HG02642 (cell line): ENCODE data around the gene CENPU.
A peak's percentile ranks its signal among the peaks of the same experiment; 100 is the strongest.
"Not testable (repeated sequence)": the region's sequence is repeated elsewhere in the genome, so short reads cannot be mapped to it uniquely, and the experiment has no call there.

Experiments used
- ATAC-seq: cut with Tn5 transposase; IDR thresholded peaks from one replicate; pipeline ENCODE4 v1.9.1; 2021; ENCODE audit warnings: mild to moderate bottlenecking; ENCODE audit not compliant: unreplicated experiment, poor library complexity

The CENPU gene

GRCh38 chr4:184671101-184671500, 62.8 kb downstream of the CENPU start:
- no peak for ATAC-seq

- ATAC-seq: no peak
Observed at GRCh38 chr4:184669251-184669650, 64.6 kb downstream of the CENPU start.

GRCh38 chr4:184668511-184669114, 65.3 kb downstream of the CENPU start:
- ATAC-seq: no peak

- no peak for ATAC-seq
Observed at GRCh38 chr4:184668096-184668495, 65.8 kb downstream of the CENPU start.

GRCh38 chr4:184666670-184667069, 67.2 kb downstream of the CENPU start:
- no peak for ATAC-seq

- peak; percentile 46 for ATAC-seq
Observed at GRCh38 chr4:184664445-184665210, 69.3 kb downstream of the CENPU start.

- no peak for ATAC-seq
Observed at GRCh38 chr4:184662236-184662635, 71.7 kb downstream of the CENPU start.

- no peak for ATAC-seq
Observed at GRCh38 chr4:184660978-184661377, 72.9 kb downstream of the CENPU start.

- not testable (repeated sequence) for ATAC-seq
Observed at GRCh38 chr4:184657820-184658219, 76.1 kb downstream of the CENPU start.

GRCh38 chr4:184657144-184657543, 76.8 kb downstream of the CENPU start:
- ATAC-seq: no peak

- ATAC-seq: no peak
Observed at GRCh38 chr4:184655889-184656869, 77.7 kb downstream of the CENPU start.

- no peak for ATAC-seq
Observed at GRCh38 chr4:184653650-184654049, 80.2 kb downstream of the CENPU start.

- not testable (repeated sequence) for ATAC-seq
Observed at GRCh38 chr4:184652681-184653080, 81.2 kb downstream of the CENPU start.

- no peak for ATAC-seq
Observed at GRCh38 chr4:184651899-184652298, 82.0 kb downstream of the CENPU start.

GRCh38 chr4:184649971-184650855, 83.7 kb downstream of the CENPU start:
- ATAC-seq: peak; percentile 18

GRCh38 chr4:184649026-184649970, 84.6 kb downstream of the CENPU start, which contains the start of the genes CASP3 and PRIMPOL:
Gene CASP3, minus strand, starts transcription at chr4:184649447. Its CDS starts 10,994 bp downstream, at chr4:184638453.
Gene PRIMPOL, plus strand, starts transcription at chr4:184649738. Its CDS starts 7,403 bp downstream, at chr4:184657141.
- peak; percentile 86 for ATAC-seq

GRCh38 chr4:184648313-184649025, 85.4 kb downstream of the CENPU start:
- peak; percentile 27 for ATAC-seq

- no peak for ATAC-seq
Observed at GRCh38 chr4:184648054-184648312, 85.9 kb downstream of the CENPU start.
